Lower leg skin (tissue), 3 donors: ENCODE data around the gene ABHD17A.

Experiments used
- POLR2A ChIP-seq, 2 donors: fragments of 450-650 bp; IDR thresholded peaks; one replicate each; pipeline ENCODE4 v1.6.1; 2016 to 2017; ENCODE audit warnings: antibody characterized with exemption in 2 of 2, mild to moderate bottlenecking in 1 of 2, moderate library complexity in 1 of 2
- TF ChIP-seq, protein P1 (sequence below), 3 donors: fragments of 450-650 bp; IDR thresholded peaks; one replicate each; pipeline ENCODE4 v1.5.1; 2016; ENCODE audit warnings: antibody characterized with exemption in 3 of 3, mild to moderate bottlenecking in 3 of 3, moderate library complexity in 2 of 3

DNA sequence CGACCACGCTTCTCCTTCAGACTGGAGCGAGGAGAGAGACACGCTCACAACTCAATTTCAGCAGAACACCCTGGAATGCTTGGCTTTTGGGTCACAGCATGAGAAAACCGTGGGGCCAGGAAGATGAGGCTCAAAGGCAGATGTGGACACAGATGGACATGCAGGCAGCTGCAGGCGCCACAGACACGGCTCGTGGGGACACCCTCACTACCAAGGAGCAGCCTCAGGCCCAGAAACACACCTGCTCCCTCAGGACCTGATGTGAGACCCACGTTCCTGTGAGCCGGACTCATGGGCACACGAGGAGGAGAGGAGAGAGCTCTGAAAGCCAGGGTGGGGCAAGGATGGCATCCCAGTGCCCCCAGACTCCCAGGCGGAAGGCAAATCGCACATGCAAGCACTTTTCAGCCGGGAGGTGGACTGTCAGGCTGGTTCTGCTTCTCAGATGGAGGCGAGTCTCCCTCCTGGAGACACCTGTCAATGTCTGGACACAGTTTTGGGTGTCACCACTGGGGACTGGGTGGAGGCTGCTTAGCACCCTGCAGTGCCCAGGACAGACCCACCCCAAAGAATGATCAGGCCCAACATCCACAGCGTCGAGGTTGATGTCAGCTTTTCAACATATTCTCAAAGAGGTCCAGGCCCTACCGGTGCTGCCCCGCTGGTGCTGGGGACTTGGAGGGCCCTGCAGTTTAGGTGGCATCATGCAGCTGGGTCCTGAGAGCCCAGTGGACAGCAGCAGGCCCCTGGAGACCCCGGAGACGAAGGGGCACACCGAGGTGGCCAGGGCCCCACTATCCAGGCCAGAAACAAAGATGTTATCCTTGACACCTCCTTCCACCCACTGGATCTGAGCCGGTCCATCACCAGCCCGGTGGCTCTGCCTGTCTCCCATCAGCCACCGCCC is 2.3 kb downstream of the ABHD17A start:
- TF ChIP-seq POLR2A (IDR thresholded peaks at IDR 0.05), result no peak
- TF ChIP-seq, protein P1, sequence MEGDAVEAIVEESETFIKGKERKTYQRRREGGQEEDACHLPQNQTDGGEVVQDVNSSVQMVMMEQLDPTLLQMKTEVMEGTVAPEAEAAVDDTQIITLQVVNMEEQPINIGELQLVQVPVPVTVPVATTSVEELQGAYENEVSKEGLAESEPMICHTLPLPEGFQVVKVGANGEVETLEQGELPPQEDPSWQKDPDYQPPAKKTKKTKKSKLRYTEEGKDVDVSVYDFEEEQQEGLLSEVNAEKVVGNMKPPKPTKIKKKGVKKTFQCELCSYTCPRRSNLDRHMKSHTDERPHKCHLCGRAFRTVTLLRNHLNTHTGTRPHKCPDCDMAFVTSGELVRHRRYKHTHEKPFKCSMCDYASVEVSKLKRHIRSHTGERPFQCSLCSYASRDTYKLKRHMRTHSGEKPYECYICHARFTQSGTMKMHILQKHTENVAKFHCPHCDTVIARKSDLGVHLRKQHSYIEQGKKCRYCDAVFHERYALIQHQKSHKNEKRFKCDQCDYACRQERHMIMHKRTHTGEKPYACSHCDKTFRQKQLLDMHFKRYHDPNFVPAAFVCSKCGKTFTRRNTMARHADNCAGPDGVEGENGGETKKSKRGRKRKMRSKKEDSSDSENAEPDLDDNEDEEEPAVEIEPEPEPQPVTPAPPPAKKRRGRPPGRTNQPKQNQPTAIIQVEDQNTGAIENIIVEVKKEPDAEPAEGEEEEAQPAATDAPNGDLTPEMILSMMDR (IDR thresholded peaks at IDR 0.05), result no peak
